ENCODE measurements around the gene FILIP1L. TPM values are rescaled to one million over a fixed set of nuclear protein-coding genes. Genes with fewer than 3 reads are reported as not detected.

Gene FILIP1L
- total RNA-seq, 4 donors from 2014 or later, result 31.3 to 64.0 (median 46.5) TPM

DNA sequence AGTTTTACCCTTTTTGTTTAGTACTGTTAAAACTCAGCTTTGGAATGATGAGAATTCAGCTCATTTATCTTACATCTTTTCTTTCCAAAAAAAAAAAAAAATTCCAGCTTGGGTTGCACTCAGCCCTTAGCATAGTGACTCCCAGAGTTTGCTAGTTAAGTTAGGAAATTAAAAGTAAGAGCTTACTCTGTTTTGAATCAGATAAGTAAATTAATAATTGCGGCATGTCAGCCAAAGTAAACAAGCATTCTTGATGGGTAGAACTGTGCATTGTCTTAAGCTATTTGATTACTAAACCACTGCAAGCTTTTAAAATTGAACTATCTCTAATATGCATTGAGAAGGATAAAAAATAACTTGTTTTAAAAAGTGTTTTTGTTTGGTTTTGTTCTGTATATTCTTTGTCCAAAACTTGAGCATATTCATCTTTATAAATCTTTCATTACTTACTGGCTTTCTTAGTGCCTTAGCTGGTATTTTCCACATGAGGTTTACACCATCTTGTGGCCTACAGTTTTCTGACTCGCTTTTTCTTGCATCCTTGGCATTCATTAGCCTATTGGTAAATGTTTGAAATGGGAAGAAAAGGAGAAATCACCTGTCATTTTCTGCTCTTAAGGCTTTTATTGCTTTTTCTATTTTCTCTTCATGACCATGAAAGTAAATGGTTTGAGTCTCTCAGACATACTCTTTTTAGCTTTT, 107.6 kb downstream of the FILIP1L start:
- ATAC-seq (ENCODE audit: low FRiP score) (peak; percentile 42), DNase-seq (ENCODE audit: low spot score) (no peak)
- TF ChIP-seq, protein P1, sequence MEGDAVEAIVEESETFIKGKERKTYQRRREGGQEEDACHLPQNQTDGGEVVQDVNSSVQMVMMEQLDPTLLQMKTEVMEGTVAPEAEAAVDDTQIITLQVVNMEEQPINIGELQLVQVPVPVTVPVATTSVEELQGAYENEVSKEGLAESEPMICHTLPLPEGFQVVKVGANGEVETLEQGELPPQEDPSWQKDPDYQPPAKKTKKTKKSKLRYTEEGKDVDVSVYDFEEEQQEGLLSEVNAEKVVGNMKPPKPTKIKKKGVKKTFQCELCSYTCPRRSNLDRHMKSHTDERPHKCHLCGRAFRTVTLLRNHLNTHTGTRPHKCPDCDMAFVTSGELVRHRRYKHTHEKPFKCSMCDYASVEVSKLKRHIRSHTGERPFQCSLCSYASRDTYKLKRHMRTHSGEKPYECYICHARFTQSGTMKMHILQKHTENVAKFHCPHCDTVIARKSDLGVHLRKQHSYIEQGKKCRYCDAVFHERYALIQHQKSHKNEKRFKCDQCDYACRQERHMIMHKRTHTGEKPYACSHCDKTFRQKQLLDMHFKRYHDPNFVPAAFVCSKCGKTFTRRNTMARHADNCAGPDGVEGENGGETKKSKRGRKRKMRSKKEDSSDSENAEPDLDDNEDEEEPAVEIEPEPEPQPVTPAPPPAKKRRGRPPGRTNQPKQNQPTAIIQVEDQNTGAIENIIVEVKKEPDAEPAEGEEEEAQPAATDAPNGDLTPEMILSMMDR (IDR thresholded peaks at IDR 0.05), result no peak

DNA sequence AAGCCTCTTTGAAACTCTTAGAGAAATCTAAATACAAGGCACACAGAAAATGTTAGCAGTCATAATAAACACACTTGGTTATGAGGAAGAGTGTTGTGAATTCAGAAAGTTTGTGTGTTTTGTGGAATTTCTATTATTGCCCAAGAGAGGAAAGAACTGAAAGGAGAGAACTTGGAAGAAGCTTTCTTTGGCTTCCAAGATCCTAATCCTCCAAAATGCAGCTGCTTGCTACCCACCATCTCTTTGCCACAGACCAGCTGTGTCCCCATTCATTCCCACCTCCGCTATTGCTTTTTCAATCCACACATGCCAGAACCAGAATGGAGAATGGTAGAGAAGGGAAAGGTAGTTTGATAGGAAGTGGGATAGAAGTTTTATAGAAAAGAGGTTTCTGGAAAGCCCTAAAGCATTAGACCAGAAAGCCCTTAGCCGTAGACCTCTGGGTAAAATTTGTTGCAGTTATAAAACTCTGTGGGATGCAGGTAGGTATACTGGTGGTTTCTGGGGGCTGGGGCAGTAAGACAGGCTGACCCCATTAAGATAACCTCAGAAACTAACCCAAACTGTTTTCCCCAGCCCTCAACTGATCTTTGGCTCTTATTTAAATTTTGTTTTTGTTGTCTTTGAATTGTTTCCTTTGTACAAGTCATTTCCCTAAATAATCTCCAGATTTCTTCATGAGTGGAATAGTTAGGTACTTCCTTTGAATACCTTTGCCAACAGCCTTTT, 108.5 kb downstream of the FILIP1L start:
- DNase-seq (ENCODE audit: low spot score), result no peak
- no peak for ATAC-seq (ENCODE audit: low FRiP score)
- TF ChIP-seq, protein P1 (IDR thresholded peaks at IDR 0.05), result no peak

DNA sequence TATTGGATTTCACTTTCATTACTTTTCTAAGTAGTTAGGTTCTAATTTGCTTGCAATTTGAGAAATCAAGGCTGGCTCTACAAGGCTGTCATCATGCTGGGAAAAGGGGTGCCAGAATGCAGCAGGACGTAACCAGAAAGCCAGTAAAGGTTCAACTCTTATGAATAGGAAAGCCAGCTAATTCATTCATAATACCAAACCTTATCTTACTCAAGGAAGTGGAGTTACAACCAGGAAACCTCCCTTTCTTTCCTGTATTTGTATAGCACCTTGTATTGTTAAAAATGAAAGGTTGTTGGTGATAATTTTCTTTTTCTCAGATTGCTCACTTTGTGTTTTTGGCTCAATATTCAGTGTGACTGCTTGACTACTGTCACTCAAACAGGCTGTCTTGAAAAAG, 109.4 kb downstream of the FILIP1L start:
- TF ChIP-seq, protein P1 (IDR thresholded peaks at IDR 0.05), result no peak
- DNase-seq (ENCODE audit: low spot score), result no peak
- no peak for ATAC-seq (ENCODE audit: low FRiP score)

DNA sequence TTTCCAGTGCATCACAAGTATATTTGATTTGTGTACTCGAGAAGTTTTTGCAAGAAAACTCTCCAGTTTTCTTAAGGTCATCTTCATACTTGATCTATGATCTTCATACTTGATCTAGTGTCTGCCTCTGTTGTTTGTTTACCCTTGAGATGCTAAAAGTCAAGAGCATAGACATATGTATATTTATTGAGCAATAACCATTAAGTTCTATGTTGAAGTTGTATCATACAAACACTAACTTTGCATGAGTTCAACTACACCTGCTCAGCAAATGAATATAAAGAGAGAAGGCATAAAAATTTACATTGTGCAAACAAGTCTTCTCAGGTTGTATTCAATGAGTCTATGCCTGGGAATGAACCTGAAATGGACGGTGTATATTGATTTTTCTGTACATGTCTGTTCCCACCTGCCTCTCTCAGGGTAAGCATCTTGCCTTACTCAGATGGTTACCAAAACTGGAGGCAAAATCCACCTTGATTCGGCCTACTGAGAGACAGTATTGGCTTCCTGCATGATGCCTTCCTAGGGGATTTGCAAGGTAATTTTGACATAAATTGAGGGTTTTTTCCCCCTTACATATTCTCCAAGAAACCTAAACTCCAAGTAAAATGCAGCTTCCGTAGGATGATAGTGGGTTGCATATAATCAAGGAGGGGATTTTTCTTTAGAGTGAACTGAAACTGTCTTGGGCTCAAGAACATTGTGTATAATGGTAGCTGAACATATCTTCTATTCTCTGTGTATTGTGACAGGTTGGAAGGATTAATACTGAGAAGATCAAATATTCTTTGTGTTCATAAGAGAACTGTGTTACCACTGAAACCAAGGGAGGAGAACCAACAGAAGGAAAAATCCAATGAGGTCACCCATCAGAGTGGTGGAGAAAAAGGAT, 110.4 kb downstream of the FILIP1L start:
- TF ChIP-seq, protein P1 (IDR thresholded peaks at IDR 0.05), result no peak
- DNase-seq (ENCODE audit: low spot score), result no peak
- no peak for ATAC-seq (ENCODE audit: low FRiP score)

DNA sequence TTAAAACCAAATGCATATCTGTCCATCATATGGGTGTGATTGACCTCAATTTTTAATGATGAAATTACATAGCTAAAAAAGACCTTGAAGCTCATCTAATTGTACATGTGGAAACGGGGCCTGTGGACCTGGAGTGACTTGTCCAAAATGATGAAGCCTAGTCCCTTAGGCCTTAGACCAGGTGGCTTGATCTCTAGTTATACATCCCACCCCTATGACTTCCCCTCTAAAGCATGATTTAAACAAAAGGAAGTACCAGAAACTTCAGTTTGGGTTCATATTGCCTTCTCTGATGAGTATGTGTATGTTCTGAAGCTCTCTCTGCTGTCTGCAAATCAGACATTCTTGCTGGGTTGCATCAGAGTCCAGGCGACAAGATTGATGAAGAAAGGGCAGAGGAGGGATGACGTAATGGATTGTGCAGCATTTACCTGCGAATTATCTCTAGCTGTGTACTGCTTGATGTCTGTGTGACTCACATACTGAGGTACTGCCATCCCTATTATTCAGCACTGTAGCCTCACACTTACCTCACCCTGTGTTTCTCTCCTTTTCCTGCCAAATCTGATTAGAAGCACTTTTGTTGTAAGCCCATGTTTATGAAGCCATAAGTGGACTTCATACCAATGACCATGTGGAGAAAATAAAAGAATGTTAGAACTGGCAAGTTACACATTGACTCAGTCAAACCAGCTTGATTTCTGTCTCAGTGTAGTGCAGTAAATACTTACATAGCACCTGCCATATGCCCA, 111.5 kb downstream of the FILIP1L start:
- peak; percentile 89 for ATAC-seq (ENCODE audit: low FRiP score)
- TF ChIP-seq, protein P1 (IDR thresholded peaks at IDR 0.05), result no peak

DNA sequence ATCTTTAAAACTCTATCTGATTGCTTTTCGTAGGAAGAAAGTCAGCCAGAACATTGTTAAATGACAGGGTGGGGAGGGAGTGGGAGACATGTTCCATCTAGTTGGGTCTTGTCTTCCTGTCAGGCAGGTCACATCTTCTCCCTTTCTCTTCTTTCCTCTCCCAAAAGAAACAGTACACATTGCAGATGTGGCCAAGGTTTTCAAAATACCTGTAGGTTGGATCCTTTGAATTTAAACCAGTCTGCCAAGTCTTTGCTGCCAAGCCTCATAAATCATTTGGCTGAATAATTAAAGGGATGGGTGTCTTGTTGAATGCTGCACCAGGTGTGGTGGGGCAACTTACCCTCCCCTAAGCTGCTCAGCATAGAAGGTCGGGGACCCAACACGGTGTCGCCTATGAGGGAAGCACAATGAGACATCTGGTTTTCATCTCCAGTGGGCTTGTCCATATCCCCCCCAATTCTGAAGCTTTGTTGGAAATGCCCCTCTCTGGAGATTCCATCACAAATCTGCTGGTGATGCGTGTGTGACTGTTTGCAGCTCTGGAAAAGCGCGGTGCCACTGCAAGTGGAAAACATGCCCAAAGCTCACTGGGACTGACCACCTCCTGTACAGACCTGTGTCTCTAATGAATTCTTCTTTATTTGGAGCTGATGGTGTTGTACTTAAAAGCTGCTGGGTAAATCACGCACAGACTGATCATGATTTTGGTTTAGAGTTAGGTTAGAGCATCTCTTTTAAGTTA, 112.6 kb downstream of the FILIP1L start:
- DNase-seq (ENCODE audit: low spot score), result no peak
- TF ChIP-seq, protein P1 (IDR thresholded peaks at IDR 0.05), result no peak
- no peak for ATAC-seq (ENCODE audit: low FRiP score)

More for the DNA sequence above, 111.5 kb downstream of the FILIP1L start:
- DNase-seq (ENCODE audit: low spot score), result no peak

Data from omental fat pad (tissue), 4 donors.